Measurements from ENCODE around the gene PAPOLA. TPM values are rescaled to one million over a fixed set of nuclear protein-coding genes. Genes with fewer than 3 reads are reported as not detected.

PAPOLA gene
- total RNA-seq, 1 donor from 2014 or later = 102 TPM

GRCh38 chr14:96585672-96586013 lies 83.5 kb downstream of the PAPOLA start:
- no peak for DNase-seq (ENCODE audit: low read depth)
- no peak for TF ChIP-seq CTCF (IDR thresholded peaks at IDR 0.05; ENCODE audit: insufficient read depth, low read length, poor library complexity, severe bottlenecking)
- Histone ChIP-seq H3K36me3 (ENCODE audit: control insufficient read depth, insufficient read depth, low read length) (no peaks in the 10 kb centered on the region), H3K4me3 (ENCODE audit: low read depth, low read length) (no peak overlapping the region), H3K27me3 (ENCODE audit: control insufficient read depth, insufficient read depth, low read length) (peaks cover 34% of the 10 kb centered on the region)

DNA sequence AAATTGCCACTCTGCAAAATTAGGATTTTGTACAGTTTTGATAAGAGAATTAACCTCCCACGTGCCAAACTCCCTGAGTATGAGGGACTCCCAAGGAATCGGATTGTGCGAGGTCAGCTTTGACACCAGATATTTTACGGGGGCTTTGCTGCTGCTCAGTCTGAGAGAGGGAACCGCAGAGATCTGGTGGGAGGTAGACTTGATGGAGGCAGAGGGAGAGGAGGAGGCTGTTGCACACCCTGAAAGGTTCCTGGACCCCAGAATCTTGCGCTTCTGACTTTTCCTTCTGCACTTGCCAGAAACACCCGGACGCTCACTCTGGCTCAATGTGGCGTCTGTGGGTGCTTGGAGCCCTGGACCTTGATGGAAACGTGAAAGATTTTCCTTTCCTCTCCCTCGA lies 83.9 kb downstream of the PAPOLA start:
- DNase-seq (ENCODE audit: low read depth) = no peak
- peaks cover 34% of the 10 kb centered on the region for H3K27me3 ChIP-seq (ENCODE audit: control insufficient read depth, insufficient read depth, low read length)
- no peaks in the 10 kb centered on the region for H3K36me3 ChIP-seq (ENCODE audit: control insufficient read depth, insufficient read depth, low read length)
- no peak overlapping the region for H3K4me3 ChIP-seq (ENCODE audit: low read depth, low read length)
- no peak for TF ChIP-seq CTCF (IDR thresholded peaks at IDR 0.05; ENCODE audit: insufficient read depth, low read length, poor library complexity, severe bottlenecking)

DNA sequence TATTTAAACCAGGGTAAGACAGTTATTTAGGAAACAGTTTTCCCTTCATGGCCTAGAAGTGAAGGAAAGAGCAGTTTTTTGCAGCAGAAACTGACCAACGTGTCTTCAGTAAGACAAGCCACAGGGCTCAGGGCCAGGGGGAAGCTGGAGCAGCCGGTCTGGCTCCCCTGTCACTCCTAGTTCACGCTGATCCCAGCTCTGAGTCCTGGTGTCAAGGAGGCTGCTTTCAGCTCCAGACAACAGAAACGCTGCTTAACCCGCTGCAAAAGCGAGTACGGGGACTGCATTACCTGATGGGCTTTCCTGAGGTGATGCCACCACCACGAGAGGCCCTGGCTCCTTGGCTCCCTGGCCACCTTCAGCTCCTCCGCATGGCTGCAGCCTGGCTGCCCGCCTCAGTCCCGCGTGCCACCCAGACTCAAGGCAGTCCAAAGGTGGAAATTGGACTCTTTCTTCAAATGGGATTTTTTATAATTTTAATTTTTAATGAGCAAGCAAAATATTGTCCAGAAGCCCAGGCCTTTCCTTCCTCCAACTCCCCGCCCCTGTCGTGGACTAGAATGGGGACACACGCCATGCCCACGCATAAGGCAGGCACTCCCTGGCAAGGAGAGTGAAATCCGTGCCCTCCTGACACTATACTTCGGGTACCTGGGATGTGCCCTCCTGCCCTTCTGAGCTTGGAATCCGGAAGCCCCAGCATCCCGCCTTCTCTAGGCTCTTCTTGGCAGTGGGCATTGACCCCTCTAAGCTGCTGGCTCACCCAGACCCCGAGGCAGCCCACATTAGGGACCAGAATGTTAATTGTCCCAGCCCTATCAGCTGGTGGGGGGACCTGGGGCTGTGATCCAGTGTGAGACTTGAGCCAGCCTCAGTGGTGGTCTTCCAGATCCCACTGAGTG lies 85.0 kb downstream of the PAPOLA start:
- no peak for DNase-seq (ENCODE audit: low read depth)
- peaks cover 34% of the 10 kb centered on the region for H3K27me3 ChIP-seq (ENCODE audit: control insufficient read depth, insufficient read depth, low read length)
- H3K36me3 ChIP-seq (ENCODE audit: control insufficient read depth, insufficient read depth, low read length) = no peaks in the 10 kb centered on the region
- no peak overlapping the region for H3K4me3 ChIP-seq (ENCODE audit: low read depth, low read length)
- no peak for TF ChIP-seq CTCF (IDR thresholded peaks at IDR 0.05; ENCODE audit: insufficient read depth, low read length, poor library complexity, severe bottlenecking)

GRCh38 chr14:96587823-96588385 lies 85.7 kb downstream of the PAPOLA start:
- no peaks in the 10 kb centered on the region for H3K36me3 ChIP-seq (ENCODE audit: control insufficient read depth, insufficient read depth, low read length)
- DNase-seq (ENCODE audit: low read depth) = no peak
- no peak overlapping the region for H3K4me3 ChIP-seq (ENCODE audit: low read depth, low read length)
- no peak for TF ChIP-seq CTCF (IDR thresholded peaks at IDR 0.05; ENCODE audit: insufficient read depth, low read length, poor library complexity, severe bottlenecking)
- peaks cover 38% of the 10 kb centered on the region for H3K27me3 ChIP-seq (ENCODE audit: control insufficient read depth, insufficient read depth, low read length)

- Histone ChIP-seq H3K4me3 (ENCODE audit: low read depth, low read length) (no peak overlapping the region), H3K36me3 (ENCODE audit: control insufficient read depth, insufficient read depth, low read length) (no peaks in the 10 kb centered on the region), H3K27me3 (ENCODE audit: control insufficient read depth, insufficient read depth, low read length) (peaks cover 37% of the 10 kb centered on the region)
- no peak for DNase-seq (ENCODE audit: low read depth)
- no peak for TF ChIP-seq CTCF (IDR thresholded peaks at IDR 0.05; ENCODE audit: insufficient read depth, low read length, poor library complexity, severe bottlenecking)
Observed at GRCh38 chr14:96588410-96589257, 86.5 kb downstream of the PAPOLA start.

All from kidney epithelial cell (primary cell).